HTERT RPE-1 (cell line): ENCODE data around the gene ABCC3.

Source experiments
- in situ Hi-C: fragments of 300-500 bp; cut with MboI; formaldehyde crosslinking; loops from 4 replicates; pipeline ENCODE4 v1.14.3; 2020; ENCODE audit warnings: low sequenced_read_pairs

ABCC3 gene

GRCh38 chr17:50682441-50682840 is 47.8 kb downstream of the ABCC3 start:
- in situ Hi-C loops: no loop called here

- in situ Hi-C loops: no loop called here
Observed at GRCh38 chr17:50682938-50683337, 48.3 kb downstream of the ABCC3 start.

- in situ Hi-C loops: no loop called here
Observed at GRCh38 chr17:50683434-50684287, 49.0 kb downstream of the ABCC3 start.

- in situ Hi-C loops: no loop called here
Observed at GRCh38 chr17:50684288-50684611, 49.6 kb downstream of the ABCC3 start.

GRCh38 chr17:50684612-50685333 is 50.1 kb downstream of the ABCC3 start:
- in situ Hi-C loops: no loop called here

GRCh38 chr17:50685334-50685665 is 50.6 kb downstream of the ABCC3 start:
- in situ Hi-C loops: no loop called here

GRCh38 chr17:50685691-50686493 is 51.2 kb downstream of the ABCC3 start:
- in situ Hi-C loops: no loop called here

- in situ Hi-C loops: no loop called here
Observed at GRCh38 chr17:50686494-50687199, 52.0 kb downstream of the ABCC3 start.

GRCh38 chr17:50687200-50688066 is 52.8 kb downstream of the ABCC3 start:
- in situ Hi-C loops: no loop called here

GRCh38 chr17:50688245-50688644 is 53.6 kb downstream of the ABCC3 start:
- in situ Hi-C loops: no loop called here

GRCh38 chr17:50689251-50689650 is 54.6 kb downstream of the ABCC3 start:
- in situ Hi-C loops: no loop called here

- in situ Hi-C loops: no loop called here
Observed at GRCh38 chr17:50689956-50690886, 55.5 kb downstream of the ABCC3 start.

GRCh38 chr17:50690887-50691549 is 56.3 kb downstream of the ABCC3 start:
- in situ Hi-C loops: no loop called here

- in situ Hi-C loops: no loop called here
Observed at GRCh38 chr17:50691550-50692447, 57.1 kb downstream of the ABCC3 start.

- in situ Hi-C loops: no loop called here
Observed at GRCh38 chr17:50692448-50693035, 57.9 kb downstream of the ABCC3 start.

- in situ Hi-C loops: no loop called here
Observed at GRCh38 chr17:50693036-50693682, 58.5 kb downstream of the ABCC3 start.
